Adrenal gland (tissue), 12 donors: ENCODE measurements around the gene FLT1. TPM values are rescaled to one million over a fixed set of nuclear protein-coding genes. Genes with fewer than 3 reads are reported as not detected.

Source experiments
- DNase-seq, 7 donors: peaks; one replicate each; pipeline ENCODE4 v3.0.0-alpha.2; 2019 to 2020
- H3K27ac ChIP-seq, 5 donors: fragments of 200-600 bp; sonication (generic) in 4 of 5; 1 replicate in 3 of 5; 2 replicates in 2 of 5; pipeline versions ENCODE4 v1.5.1 to v1.8.0; 2016 to 2020; ENCODE audit warnings: mild to moderate bottlenecking in 1 of 5
- H3K27me3 ChIP-seq: fragments of 200-600 bp; 2 replicates; pipeline ENCODE4 v1.8.0; 2021
- H3K36me3 ChIP-seq, 2 donors: fragments of 200-600 bp; replicated peaks in 1 of 2; 1 replicate in 1 of 2; 2 replicates in 1 of 2; pipeline versions ENCODE4 v1.5.1 to v1.8.0; 2018 to 2022
- H3K4me1 ChIP-seq, 2 donors: fragments of 200-600 bp; replicated peaks in 1 of 2; 1 replicate in 1 of 2; 2 replicates in 1 of 2; pipeline versions ENCODE4 v1.5.1 to v1.8.0; 2018 to 2021
- H3K4me3 ChIP-seq, 4 donors: fragments of 200-600 bp; sonication (generic) in 3 of 4; one replicate each; pipeline ENCODE4 v1.5.1; 2016 to 2018
- H3K9me3 ChIP-seq, 3 donors: fragments of 200-600 bp; sonication (generic) in 1 of 3; replicated peaks in 1 of 3; 1 replicate in 2 of 3; 2 replicates in 1 of 3; pipeline versions ENCODE4 v1.5.1 to v1.8.0; 2016 to 2021
- CTCF ChIP-seq, 6 experiments: fragments of 450-650 bp in 4 of 6; fragments of 200-600 bp in 2 of 6; sonication (generic) in 1 of 6; IDR thresholded peaks; 1 replicate in 5 of 6; 2 replicates in 1 of 6; pipeline versions ENCODE4 v1.5.1 to v1.8.0; 2016 to 2021; ENCODE audit warnings: antibody characterized with exemption in 6 of 6, mild to moderate bottlenecking in 2 of 6, moderate library complexity in 1 of 6
- POLR2A ChIP-seq, 2 donors: fragments of 450-650 bp; IDR thresholded peaks; one replicate each; pipeline ENCODE4 v1.6.1; 2017; ENCODE audit warnings: antibody characterized with exemption in 2 of 2, mild to moderate bottlenecking in 2 of 2, moderate library complexity in 1 of 2
- WGBS, 4 donors: extraction: QIAGEN DNeasy Blood & Tissue Kit in 2 of 4; methylation state at CpG; one replicate each; pipeline versions ENCODE4 v1.1.5 to v1.1.7; 2013 to 2017; 5-methylcytosine and 5-hydroxymethylcytosine counted together
- intact Hi-C, 2 donors: fragments of 100-400 bp; cut with DNase I; formaldehyde crosslinking; loops; one replicate each; pipeline versions ENCODE4 v1.14.1 to v1.15.0; 2022 to 2023
- polyA plus RNA-seq, 3 donors: library from polyadenylated mRNA; stranded (reverse); fragments of 200-250 nt in 2 of 3; fragments of 350-450 nt in 1 of 3; fragmentation: Illumina TruSeq in 1 of 3; extraction: RNeasy Lipid Tissue Mini Kit (QIAGEN cat#74804) in 1 of 3; gene quantifications; one replicate each; pipeline ENCODE4 v1.2.3, GENCODE V29; 2013 to 2014
- total RNA-seq, 9 donors: library from RNA; depleted of rRNA in 4 of 9; stranded (reverse); fragments of >200 nt in 4 of 9; fragments of 120-200 nt in 1 of 9; fragmentation: NEBNext Ultra II Directional in 1 of 9; extraction: Animal tissue kit (Norgen Biotek cat#: 25700) in 1 of 9; gene quantifications; one replicate each; pipeline versions ENCODE4 v1.1.0 to v1.2.4, GENCODE V29; 2013 to 2023
- donor health status: healthy with polysubstance abuse.
- donor health status: Bipolar disorder and iron deficiency.
- donor health status: DM: yes; HTN: yes; CAD: no.
- donor health status: DM: no; HTN: no; CAD: no.
- donor health status: DM: no; HTN: no; CAD: no.
- donor health status: DM: yes; HTN: yes; CAD: no.

The FLT1 gene
- total and polyA plus RNA-seq, 12 donors: 2.7 to 55.9 (median 24.2) TPM

GRCh38 chr13:28408235-28408848 is 86.6 kb downstream of the FLT1 start:
- TF ChIP-seq POLR2A (IDR thresholded peaks at IDR 0.05): no peak
- no peak for TF ChIP-seq CTCF (IDR thresholded peaks at IDR 0.05)
- intact Hi-C loops: no loop called here
- Histone ChIP-seq H3K9me3 (no peaks in the 10 kb centered on the region), H3K36me3 (no peaks in the 10 kb centered on the region), H3K4me1 (peaks cover 0 to 4% of the 10 kb centered on the region in 2 donors), H3K4me3 (no peak overlapping the region), H3K27ac (peak overlapping the region in 1 of 5 donors; percentile 40), H3K27me3 (no peaks in the 10 kb centered on the region)
- whole genome bisulfite sequencing, 4 donors: 10 to 22% (median 15%) methylated on average over 8 of the region's 8 CpGs
- DNase-seq: peak; percentile 31 to 81 (median 51)

- no peak for DNase-seq
- intact Hi-C loops: no loop called here
- H3K27me3 ChIP-seq: no peaks in the 10 kb centered on the region
- no peaks in the 10 kb centered on the region for H3K9me3 ChIP-seq
- peaks cover 0 to 4% of the 10 kb centered on the region in 2 donors for H3K4me1 ChIP-seq
- no peak overlapping the region for H3K27ac ChIP-seq
- WGBS, 4 donors: 81 to 86% (median 82%) methylated on average over 12 to 13 of the region's 13 CpGs
- TF ChIP-seq POLR2A (IDR thresholded peaks at IDR 0.05) (no peak), CTCF (IDR thresholded peaks at IDR 0.05) (no peak)
- no peak overlapping the region for H3K4me3 ChIP-seq
- no peaks in the 10 kb centered on the region for H3K36me3 ChIP-seq
Observed at GRCh38 chr13:28406733-28407266, 88.1 kb downstream of the FLT1 start.

GRCh38 chr13:28402057-28402381 is 92.9 kb downstream of the FLT1 start:
- no peak for TF ChIP-seq CTCF (IDR thresholded peaks at IDR 0.05)
- no peak for TF ChIP-seq POLR2A (IDR thresholded peaks at IDR 0.05)
- Histone ChIP-seq H3K4me1 (no peaks in the 10 kb centered on the region), H3K9me3 (no peaks in the 10 kb centered on the region), H3K4me3 (no peak overlapping the region), H3K36me3 (no peaks in the 10 kb centered on the region), H3K27me3 (no peaks in the 10 kb centered on the region), H3K27ac (no peak overlapping the region)
- intact Hi-C loops: no loop called here
- no peak for DNase-seq
- 59 to 87% (median 68%) methylated on average over 5 of the region's 5 CpGs for whole genome bisulfite sequencing, 4 donors

- Histone ChIP-seq H3K27me3 (no peaks in the 10 kb centered on the region), H3K4me3 (no peak overlapping the region), H3K4me1 (no peaks in the 10 kb centered on the region), H3K9me3 (no peaks in the 10 kb centered on the region), H3K36me3 (no peaks in the 10 kb centered on the region), H3K27ac (no peak overlapping the region)
- WGBS, 4 donors: 26 to 33% (median 30%) methylated on average over 7 of the region's 7 CpGs
- TF ChIP-seq POLR2A (IDR thresholded peaks at IDR 0.05): no peak
- TF ChIP-seq CTCF (IDR thresholded peaks at IDR 0.05): peak in 1 of 6 experiments; percentile 6
- DNase-seq: no peak
- intact Hi-C loops: no loop called here
Observed at GRCh38 chr13:28401303-28402056, 93.4 kb downstream of the FLT1 start.
